ENCODE measurements around the gene SYNE1.

The SYNE1 gene

DNA sequence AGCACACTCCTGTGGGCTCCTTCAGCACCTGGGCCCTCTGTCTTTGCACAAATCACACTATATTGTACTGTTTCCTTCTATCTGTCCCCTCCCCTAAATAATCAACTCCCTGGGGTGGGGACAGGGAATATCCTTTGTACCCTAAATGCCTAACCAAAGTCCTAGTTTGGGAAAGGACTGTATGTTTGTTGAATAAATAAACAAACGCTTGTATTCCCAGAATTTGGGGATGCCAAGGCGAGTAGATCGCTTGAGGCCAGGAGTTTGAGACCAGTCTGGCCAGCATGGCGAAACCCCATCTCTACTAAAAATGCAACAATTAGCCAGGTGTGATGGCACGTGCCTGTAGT, 322.7 kb downstream of the SYNE1 start:
- no peak for DNase-seq (ENCODE audit: low spot score)

DNA sequence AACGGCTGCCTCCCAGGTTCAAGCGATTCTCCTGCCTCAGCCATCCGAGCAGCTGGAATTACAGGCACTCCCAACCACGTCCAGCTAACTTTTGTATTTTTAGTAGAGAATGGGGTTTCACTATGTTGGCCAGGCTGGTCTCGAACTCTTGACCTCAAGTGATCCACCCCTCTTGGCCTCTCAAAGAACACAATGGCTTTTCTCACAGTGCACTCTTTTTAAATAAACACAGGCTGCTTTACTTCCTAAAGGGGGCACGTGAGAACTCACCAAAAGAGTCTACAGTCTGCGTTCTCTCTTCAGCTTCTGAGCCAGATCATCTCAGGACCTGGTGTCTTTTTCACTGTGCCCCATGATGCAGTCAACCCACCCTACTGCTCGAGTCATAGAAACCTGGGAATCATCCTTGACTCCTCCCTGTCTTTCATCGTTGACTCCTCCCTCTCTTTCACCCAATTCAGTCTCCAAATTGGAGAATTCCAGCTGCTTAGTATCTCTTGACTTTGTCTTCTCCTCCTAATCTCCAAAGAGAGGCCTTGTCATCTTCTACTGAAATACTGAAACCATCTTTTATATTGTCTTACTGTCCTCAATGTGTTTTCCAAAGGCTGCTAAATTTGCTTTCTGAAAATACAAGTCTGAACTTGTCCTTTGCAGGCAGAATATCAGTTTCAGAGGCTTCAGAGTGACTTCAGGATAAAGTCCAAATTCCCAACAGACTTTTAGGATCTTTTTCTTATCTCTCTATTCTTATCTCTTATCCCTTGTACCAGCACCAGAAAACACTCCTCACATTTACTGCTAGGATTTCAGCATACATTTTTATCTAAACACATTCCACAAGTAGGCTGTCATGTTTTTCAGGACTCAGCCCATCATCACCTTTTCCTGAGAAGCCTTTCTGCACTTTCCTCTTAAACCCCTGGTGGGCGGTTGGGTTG, 323.4 kb downstream of the SYNE1 start:
- no peak for DNase-seq (ENCODE audit: low spot score)

DNA sequence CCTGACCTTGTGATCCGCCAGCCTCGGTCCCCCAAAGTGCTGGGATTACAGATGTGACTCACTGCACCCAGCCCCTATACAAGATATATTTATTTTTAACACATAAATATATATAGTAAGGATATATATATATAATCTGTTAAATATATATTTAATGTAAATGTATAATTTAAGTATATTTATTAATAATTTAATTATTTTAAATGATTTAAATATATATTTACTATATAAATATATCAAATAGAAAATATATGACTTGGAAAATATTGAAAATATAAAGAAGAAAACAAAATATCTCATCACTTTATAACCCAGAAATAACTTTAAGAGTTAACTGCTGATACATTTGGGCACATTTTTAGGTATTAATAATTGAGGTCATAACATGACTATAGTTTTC, 324.7 kb downstream of the SYNE1 start:
- DNase-seq (ENCODE audit: low spot score): no peak

DNA sequence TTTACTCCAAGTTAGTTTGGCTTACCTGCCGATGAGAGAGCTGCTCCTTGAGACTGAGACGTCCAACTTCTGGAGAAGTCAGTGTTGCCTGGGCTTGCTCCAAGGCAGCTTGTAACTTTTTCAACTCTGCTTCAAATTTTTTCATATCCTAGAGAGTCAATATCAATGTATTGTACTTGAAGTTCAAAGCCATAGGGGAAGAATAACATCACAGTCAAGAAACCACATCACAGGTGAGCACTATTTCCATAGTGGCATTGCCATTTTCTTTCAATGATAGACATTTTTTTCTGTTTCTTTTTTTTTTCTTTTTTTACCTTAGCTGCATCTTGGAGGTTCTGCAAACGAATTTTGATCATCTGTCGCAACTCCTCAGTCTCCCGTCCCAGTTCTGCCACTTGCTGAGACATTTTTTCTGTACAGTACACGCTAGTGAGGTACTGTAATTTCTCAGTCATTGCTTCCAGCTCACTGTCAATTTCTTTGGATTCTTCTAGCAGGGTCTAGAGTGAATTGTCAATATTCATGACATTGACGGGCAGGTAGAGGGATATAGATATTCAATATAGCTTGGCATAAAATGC, 326.7 kb downstream of the SYNE1 start:
- DNase-seq (ENCODE audit: low spot score): no peak

DNA sequence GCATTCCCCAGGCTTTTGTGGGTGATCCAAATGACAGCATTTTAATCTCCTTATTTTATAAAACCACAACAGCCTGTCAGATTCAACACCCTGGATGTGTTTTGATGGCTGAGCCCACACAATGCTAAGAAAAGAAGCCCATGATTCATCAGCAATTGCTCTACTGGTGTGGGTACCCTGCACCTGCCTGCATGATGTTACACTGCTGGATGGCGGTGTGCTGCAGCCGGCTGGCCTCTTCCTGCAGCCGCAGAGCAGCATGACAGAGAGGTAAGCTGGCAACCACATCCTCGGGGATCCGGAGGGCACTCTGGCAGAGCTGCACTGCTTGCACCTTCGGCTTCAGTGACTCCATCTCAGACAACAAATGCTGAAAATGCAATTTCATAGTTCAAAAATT, 327.5 kb downstream of the SYNE1 start:
- no peak for DNase-seq (ENCODE audit: low spot score)

DNA sequence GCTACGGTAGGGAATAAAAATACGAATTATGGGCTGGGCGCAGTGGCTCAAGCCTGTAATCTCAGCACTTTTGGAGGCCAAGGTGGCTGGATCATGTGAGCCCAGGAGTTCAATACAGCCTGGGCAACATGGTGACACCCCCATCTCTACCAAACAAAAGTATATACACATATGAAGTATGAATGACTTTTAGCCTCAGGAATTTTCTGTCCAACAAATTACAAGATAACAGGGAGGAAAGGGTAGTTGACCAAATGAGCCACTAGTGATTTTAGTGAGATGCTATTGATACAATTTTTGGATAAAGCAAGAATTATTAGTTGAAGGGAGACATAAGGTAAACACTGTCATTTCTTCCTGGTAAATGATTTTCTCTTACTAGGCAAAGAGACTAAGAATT, 328.2 kb downstream of the SYNE1 start:
- no peak for DNase-seq (ENCODE audit: low spot score)

DNA sequence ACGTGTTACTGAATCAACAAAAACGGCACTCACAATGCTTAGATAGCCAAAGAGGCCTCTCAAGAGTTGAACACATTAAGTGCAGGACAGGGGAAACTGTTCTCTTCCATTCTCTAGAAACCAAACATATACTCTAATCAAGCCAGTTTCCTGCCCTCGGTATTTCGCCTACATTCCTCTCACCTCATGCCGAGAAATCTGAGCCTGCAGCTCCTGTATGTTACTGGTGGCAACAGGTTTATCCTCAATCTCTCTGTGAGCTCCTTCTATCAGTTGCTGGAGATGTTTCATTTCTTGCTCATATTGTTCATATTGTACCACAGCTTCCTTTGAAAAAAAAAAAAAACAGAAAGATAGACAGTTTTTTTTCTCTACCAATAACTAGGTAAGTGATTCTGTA, 328.9 kb downstream of the SYNE1 start:
- DNase-seq (ENCODE audit: low spot score): no peak

DNA sequence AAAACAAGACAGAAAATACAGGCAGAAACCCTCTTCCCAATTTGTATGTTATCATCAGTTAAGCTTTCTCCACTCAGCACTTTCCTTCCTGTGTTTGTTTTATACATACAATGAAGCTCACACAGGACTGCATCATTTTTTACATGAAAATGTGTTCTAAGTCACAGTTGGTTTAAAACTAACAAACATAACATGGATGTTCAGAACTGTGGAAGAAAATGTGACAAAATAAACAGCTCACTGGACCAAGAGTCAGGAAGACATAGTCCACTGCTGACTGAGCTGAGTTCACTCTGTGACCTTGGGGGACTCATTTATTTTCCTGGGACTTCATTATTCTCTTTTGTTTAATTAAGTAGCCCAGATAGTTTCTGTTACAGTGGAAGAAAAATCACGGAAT, 331.5 kb downstream of the SYNE1 start:
- no peak for DNase-seq (ENCODE audit: low spot score)

DNA sequence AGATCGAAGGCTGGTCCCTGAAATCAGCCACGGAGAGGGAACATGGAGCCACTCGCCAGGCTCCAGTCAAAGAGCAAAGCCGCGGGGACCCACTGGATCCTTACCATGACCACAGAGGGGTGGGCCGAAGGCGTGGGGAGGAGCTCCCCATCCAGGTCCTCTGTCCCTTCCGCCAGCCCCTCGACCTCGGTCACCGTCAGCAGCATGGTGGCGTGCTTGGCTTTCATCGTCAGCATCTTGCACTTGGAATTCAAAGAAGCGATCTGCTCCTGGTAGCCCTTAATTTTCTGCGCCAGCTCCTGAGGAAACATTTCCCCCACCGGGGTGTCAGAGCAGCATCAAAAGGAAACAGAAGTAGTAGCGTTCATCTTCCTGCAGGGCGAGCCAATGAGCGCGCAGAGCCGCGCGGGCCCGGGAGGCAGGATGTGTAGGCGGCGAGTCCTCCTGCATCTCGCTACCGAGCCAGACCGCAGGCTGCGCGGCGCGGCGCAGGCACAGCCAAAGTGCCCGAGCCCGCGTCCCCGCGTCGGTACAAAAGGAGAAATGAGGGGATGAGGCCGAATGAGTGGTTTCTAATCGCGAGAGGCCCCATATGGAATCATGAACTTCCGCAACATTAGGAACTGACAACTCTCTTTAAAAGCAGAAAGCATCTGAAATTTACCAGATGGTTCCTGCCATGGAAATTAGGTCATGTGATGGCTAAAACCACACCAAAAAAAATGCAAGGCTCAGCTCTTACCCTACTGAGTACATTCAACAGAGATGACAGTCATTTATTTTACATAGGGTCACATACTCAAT, 335.2 kb downstream of the SYNE1 start:
- DNase-seq (ENCODE audit: low spot score): peak; percentile 92

DNA sequence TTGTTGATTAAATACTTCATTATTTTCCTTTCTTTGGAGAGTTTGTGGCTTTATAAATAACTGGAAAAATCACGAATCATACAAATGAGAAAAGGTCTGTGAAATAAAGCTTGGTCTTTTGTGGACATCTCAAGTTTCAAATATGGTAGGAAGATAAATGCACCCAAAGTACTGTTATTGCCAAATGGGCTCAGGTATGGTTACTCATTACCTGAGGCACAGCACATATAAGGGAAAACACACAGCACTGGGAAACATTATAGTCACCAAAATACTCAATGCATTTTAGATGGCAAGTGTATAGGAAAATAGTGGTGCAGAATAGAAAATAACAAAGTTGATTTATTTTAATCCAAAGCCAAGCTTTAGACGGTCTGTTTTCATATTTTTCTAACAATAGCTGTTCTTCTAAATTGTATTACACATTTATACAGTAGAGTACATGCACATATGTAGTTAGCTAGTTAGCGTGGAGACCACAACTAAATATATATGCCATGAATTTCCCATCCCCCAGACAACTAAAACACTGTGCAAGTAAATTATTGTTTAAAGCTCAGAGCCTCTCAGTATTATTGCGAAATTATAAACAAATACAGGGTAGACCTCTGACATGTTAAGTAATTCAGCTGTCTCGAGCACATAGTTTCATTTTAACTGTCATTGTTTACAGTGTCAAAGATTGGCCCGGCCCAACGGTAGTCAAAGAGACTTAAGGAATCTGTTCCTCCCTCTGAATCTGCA, 336.0 kb downstream of the SYNE1 start:
- DNase-seq (ENCODE audit: low spot score): no peak

DNA sequence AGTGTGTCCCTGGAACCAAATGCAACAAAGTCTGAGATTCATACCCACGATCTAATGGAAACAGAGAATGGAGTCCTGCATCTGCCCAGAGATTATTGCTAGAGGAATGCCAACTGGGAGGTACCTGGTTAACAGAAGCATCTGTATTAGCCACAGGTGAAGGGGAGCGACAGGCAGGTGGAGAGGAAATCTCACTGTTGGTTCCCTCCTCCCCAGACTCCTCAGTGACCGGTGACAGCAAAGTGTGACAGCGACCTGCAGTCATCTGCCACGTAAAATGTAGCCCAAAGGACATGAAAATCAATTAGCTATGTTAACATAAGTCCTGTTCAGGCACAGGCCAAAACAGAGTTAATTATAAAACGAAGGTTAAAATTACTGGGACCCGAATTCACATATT, 336.6 kb downstream of the SYNE1 start:
- DNase-seq (ENCODE audit: low spot score): no peak

DNA sequence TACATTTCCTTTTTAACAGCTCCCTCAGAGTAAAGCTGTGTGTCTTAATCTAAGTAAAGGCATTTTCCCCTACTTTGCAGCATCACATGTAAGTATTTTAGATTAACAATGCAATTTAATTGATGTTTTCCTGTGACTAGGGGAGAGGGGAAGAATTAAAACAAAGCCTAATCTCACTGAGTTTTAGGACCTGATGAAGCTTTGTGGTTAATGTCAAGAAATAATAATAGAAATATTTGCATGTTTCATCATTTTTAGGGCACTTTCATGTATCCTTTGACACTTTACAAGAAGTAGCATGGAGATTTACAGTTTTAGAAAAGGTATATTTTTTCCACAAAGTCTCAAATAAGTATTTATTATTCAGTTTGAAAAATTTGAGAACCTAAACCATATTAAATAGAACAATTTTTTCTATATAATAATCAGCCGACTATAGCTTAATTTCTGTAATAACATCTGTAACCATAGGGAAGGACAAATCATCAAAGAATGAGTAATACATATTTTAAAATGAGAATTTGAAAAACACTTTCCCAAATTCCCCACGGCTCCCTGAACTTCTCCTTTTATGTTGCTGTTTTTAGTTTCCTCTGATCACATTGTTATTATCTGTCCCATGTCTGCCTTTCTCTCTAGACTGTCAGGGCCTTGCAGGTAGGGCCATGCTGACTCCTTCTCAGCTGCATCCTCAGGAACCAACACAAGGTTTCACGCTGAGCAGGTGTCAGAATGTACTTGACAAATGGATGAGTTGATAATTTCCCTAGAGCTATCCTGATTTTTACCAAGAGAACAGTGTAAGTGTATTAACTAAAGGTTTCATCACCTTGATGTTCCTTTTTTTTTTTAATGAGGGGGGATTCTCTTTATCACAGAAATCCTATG, 338.1 kb downstream of the SYNE1 start:
- no peak for DNase-seq (ENCODE audit: low spot score)

DNA sequence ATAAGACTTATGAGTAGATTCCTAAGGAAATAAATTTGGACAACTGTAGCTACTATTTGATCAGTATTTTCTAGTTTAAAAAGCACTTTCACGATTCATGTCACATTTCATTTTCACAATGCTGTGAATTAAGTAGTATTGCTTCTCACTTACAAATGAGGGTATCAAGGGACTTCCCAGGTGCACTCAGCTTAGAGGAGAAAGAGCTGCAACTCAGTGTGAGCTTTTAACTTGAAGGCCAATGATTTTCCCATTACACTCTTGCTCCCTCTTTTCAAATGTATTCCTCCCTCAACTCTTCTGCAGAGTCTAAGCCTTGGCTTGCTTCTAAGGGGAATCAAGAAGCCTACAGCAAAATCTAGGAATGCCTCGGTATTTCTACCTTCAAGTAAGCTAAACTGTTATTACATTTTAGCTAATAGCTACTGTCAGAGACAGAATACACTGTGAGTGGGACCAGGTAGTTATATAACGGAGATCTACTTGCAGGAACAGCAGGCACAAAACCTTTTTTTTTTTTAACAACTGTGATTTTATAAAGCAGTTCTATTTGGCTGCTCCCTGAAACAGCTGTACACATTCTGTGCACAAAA, 339.0 kb downstream of the SYNE1 start:
- no peak for DNase-seq (ENCODE audit: low spot score)

DNA sequence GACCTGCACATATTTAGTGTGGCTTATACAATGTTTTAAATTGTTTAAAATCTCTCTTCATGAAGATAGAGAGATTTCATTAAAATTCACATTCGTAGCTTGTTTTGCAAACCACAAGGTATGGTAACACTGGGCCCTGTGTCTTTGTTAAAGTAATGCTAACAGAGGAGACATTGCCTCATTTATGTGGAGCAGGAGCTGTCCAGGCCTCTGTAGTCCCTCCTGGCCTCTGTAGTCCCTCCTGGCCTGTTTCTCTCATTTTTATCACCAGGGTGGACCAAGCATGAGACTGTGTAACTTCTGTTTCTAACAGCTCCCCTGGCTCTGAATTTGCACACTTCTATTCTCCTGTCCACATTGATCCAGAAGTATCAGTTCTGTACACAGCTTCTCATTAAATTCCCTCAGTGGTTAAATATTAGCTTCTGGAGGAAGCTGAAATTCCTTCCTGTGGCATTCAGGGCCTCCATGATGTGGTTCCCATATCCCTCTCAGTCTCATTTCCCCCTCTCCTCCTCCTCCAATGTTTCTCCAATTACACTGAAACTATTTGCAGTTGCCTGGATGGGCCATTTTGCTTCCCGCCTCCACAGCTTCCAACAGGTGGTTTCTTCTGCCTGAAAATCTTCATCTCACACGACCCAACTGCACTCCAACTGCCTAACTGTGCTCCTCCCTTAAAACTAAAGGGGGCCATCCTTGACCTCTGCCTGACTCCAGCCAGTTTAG, 340.4 kb downstream of the SYNE1 start:
- no peak for DNase-seq (ENCODE audit: low spot score)

DNA sequence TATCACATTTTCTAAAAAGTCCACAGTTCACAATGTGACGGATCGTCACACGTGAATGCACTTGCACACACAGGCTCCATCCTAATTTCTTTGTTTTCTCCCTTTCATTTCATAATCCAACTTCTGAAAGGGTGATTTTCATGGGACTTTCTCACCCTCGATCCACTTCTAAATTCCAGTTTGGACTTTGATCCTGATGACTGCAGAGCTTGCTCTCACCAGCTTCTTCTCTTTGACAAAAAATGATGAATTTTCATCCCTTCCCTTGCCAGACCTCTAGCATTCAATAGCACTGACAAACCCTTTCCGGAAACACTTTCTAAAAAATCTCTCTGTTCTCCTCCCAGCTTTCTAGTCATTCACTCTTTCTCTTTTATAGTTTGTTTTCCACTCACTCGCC, 341.2 kb downstream of the SYNE1 start:
- DNase-seq (ENCODE audit: low spot score): no peak

DNA sequence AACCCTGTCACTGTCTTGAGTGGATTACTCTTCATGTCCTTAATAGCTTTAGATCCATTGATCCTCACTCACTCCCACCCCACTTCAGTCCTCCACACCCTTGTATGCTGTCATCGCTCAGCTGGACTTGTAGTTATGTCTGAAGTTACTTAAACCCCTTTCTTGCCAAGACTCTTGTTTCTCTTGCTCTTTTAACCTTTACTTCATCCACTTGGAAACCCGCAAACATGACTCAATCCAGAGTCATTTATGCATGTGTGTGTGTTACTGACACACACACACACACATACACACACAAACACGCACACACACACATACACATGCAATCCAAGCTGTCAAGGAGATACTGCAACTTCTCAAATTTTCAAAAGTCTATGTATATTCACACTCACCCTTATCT, 341.8 kb downstream of the SYNE1 start:
- peak; percentile 52 for DNase-seq (ENCODE audit: low spot score)

DNA sequence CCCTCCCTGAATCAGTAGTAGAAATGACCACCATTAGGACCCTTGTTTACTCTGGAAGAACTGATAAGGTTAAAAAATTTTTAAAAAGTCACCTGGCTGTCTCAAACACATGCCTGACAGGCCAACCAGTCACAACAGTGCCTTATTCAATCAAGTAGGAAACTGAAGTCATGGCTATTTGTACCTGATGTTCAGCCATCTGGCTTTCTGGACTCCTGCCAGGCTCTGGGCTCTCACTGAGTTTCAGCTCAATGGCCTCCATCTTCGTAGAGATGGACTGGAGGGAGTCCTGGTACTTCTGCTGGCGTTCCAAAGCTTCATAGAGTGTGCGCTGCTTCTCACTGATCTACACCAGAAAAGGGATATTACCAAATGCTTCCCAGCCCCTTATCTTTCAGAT, 343.8 kb downstream of the SYNE1 start:
- no peak for DNase-seq (ENCODE audit: low spot score)

DNA sequence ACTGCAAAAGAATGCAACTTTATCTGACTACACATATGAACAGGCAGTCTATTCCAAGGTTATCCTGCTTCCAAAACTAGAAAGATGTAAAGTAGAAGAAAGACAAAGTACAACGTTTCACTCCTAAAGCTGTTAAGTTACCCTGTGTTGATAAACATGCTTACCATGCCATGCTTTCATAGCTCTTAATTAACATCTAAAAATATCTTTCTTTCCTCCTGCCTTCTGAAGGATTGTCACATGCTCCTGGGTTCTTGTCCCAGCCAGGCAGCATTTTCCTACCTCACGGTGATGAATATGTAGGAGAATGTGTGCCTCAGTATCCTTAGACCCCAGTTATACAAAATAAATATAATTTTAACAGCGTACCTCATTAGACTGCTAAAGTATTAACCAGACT, 344.6 kb downstream of the SYNE1 start:
- DNase-seq (ENCODE audit: low spot score): no peak

DNA sequence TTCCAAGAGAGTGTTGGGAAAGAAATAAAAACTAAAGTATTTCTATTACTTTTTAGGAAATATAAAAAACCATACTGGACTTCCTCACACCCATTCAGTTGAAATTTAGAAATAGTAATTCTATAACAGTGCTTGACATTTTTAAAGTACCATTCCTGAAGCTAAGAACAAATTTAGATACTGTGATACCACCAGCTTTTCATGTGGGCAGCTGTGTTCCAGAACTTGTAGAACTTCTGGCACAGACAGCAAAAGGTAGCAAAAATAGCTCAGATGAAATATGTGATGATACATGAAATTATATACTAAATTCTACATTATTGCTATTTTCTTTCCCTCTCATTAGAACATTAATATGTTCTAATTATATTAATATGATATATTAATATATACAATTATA, 346.5 kb downstream of the SYNE1 start:
- no peak for DNase-seq (ENCODE audit: low spot score)

DNA sequence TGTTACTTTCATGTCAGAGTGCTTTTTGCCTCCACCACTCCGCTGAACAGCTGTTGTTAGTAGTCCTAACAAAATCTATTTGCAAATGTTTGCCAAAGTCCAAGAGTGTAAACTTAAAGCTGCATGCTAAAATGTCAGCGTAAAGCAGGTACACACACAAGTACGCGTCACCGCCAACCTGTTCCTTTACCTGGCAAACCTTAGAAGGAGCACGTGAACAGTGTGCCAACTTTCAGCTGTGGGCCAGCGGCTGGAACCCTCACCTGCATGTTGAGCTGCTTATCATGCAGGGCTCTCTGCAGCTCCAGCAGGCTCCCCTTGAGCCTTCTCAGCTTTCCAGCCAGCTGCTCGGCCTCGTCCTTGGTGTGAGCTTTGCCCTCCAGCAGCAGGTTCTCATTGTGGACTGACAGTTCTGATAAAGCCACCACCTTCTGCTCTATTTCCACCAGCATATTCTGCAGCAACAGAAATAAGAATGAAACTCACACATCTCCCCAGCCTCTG, 359.3 kb downstream of the SYNE1 start:
- no peak for DNase-seq (ENCODE audit: low spot score)
